ENCODE measurements around the gene GABPB2.

GABPB2 gene

DNA sequence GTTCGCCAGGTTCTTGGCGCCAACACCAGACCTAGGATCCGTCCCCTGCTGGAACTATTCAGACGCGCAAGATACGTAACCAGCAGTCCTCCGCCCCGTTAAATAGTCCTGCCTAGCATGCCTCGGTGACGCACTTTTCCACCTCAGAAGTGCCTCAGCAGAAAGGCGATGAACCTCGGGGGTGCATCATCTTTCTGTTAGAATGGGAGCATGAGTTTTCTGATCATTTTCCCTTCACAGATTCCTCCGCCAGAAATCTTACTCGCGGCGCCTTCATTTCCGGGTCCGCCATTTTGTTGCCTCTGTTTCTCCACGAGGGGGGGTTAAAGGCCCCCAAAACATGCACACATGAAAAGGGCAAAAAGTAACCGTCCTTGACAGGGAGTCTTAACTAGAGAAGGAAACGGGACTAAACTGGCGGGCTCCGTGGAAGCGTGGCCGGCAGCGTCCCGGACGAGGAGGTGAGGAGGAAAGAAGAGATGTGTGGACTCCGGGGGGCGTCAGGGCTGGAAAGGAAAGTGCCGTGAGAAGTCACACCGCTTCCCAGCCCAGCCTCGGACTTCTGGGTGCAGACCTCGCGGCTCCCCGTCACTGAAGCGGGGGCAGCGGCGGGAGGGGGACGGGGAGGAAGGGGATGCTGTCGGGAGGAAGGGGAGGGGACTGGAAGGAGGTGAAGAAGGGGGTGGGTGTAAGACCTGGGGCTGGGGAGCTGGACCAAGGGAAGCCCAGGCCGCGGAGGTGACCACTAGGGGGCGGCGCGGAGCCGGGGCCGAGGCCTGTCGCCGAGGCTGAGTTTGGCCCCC lies at the start of gene GABPB2:
Gene GABPB2, plus strand, starts transcription at position 288 of the 803 bp plus-strand sequence. CDS start 17,429 bp downstream, outside the sequence.
- DNase-seq, result peak; percentile 95

DNA sequence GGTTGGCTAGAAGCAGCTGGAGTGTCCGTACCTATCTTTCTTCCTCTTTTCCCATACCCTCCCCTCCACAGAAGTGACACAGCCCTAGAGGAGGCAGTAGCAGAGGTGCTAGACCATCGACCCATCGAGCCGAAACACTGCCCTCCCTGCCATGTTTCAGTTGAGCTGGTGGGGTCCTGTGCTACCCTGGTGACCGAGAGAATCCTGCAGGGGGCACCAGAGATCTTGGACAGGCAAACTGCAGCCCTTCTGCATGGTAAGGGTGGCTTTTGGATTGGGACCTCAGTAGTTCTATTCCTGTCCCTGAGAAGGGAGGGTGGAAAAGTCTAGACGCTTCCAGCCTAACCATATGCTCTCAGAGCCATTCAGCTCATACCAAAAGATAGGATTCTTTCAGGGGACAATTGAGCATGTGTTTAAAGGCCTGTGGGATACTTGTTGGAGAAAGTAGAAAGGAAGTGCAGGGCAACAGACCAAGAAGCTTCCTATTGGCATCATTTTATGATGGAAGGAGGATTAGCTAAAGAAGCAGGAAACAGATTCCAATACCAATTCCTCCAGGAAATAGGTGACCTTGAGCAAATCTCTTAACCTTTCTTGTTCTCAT lies 45.9 kb upstream of the GABPB2 start:
- peak; percentile 57 for DNase-seq

DNA sequence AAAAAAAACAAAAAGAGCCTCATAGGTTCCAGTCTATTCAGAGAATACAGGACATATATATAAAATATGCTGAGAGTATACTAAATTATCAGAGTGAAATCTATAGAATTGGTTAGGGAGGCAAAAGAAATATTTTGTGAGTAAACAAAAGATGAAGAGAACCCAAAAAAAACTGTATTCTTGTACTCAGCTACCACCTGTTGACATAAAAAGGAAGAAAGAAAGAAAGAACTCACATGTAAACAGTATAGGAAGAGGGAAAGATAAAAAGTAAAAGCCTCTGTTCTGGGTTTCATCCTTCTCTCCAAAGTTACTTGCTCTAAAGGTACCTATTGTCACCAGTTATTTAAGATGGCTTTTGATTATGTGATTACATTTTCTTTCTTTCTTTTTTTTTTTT lies 44.1 kb upstream of the GABPB2 start:
- DNase-seq, result no peak

DNA sequence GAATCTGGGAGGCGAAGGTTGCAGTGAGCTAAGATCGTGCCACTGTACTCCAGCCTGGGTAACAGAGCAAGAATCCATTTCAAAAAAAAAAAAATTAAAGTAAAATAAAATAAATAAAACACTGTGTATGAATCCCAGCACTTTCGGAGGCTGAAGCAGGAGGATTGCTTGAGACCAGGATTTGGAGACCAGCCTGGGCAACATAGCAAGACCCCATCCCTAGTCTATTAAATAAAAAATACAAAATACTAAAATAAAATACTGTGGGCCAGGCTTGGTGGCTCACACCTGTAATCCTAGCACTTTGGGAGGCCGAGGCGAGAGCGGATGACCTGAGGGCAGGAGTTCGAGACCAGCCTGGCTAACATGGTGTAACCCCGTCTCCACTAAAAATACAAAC lies 38.4 kb upstream of the GABPB2 start:
- DNase-seq, result no peak

DNA sequence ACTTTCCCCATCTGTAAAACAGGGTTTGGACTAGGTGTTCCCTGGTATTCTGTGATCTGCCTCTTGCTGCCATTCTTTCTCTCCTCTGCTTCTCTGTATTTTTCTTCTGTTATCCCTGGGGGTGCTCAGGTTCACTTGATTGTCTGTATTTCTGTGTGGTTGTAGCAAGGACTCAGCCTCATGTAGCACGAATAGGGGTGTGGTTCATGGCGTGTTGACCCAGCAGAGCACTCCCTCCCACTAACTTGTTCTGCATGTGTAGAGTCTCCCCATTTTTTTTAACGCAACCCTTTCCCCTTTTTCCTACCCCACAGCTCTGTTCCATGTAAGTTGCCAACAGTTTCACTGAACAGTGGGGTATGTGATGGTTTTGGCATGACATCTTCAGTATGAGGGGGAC lies 35.4 kb upstream of the GABPB2 start:
- DNase-seq, result no peak

DNA sequence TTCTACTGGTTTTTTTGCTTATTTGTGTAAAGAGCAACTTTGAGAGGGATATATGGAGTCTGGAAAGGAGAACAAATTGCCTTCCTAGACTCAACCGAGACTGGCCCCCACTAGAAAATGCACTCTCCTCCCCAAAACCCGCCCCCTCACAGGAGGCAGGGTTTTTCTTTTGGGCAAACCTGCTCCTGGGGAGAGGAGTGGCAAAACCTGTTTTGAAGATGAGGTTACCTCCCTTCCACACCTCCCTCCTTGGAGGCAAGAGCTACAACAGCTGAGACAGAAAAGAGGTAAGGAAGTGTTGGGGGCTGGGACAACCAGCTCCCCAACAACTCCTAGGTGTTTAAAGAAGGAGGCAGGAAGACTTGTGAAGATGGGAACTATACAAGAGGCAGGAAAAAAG lies 34.2 kb upstream of the GABPB2 start, which contains the start of gene BNIPL:
Gene BNIPL, plus strand, starts transcription at position 231 of the 400 bp plus-strand sequence. Its CDS starts 140 bp downstream, at position 371.
- DNase-seq, result no peak

DNA sequence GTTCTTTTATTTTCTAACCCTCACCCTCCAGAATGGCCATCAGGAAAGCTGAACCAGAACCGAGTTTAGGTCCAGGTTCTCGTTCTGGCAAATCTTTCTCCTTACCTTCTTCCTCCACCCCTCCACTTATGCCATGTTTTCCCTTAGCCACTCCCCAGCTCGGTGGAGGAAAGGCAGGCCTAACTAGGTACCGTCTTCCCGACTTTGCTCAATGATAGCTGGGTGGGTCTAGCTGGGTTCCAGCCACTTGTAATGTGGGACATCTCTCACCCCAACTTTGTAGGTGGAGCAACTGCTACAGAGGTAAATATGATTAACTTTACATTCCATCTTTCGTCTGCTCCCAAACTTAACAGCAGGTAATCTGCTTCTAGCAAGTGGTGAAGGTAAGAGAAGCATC lies 33.5 kb upstream of the GABPB2 start:
- no peak for DNase-seq

DNA sequence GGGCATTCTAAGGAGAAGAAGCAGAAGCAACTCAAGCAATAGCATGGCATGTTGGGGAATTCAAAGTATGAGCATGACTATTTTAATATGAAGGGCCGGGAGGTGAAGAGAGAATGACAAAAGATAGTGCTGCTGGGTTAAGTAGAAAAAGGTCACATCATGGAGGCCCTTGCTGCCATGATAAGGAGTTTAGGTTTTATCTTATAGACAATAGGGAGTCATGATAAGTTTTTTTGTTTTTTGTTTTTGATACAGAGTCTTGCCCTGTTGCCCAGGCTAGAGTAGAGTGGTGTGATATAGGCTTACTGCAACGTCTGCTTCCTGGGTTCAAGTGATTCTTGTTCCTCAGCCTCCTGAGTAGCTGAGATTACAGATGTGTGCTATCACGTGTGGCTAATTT lies 31.0 kb upstream of the GABPB2 start:
- no peak for DNase-seq

DNA sequence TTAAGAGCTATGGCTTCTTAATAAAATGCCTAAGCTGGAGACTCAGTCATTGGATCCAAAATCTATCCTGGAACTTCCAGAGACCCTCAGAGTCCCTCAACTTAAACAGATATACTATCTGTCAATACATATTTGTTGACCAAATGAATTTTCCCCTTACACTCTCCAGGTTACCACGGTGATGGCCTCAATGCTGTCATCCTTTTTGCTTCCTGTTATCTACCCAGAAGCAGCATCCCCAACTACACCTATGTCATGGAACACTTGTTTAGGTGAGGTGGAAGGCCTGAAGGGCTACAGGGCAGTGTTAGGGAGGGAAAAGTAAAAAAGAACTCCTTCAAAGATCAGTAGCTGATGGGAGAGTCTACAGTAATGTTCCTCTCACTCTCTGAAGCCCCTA lies 27.4 kb upstream of the GABPB2 start:
- no peak for DNase-seq

DNA sequence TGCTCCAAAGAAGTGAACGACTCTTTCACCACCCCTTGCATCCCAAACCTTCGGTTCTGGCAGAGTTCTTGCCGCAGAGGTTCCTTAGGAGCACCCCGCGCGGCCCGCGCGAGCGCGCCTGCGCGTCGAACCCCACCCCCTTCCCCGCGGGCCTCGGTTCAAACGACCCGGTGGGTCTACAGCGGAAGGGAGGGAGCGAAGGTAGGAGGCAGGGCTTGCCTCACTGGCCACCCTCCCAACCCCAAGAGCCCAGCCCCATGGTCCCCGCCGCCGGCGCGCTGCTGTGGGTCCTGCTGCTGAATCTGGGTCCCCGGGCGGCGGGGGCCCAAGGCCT lies 23.0 kb upstream of the GABPB2 start, which contains the start of gene C1orf56:
Gene C1orf56, plus strand, starts transcription at position 161 of the 334 bp plus-strand sequence. Its CDS starts 97 bp downstream, at position 258.
- peak; percentile 87 for DNase-seq

DNA sequence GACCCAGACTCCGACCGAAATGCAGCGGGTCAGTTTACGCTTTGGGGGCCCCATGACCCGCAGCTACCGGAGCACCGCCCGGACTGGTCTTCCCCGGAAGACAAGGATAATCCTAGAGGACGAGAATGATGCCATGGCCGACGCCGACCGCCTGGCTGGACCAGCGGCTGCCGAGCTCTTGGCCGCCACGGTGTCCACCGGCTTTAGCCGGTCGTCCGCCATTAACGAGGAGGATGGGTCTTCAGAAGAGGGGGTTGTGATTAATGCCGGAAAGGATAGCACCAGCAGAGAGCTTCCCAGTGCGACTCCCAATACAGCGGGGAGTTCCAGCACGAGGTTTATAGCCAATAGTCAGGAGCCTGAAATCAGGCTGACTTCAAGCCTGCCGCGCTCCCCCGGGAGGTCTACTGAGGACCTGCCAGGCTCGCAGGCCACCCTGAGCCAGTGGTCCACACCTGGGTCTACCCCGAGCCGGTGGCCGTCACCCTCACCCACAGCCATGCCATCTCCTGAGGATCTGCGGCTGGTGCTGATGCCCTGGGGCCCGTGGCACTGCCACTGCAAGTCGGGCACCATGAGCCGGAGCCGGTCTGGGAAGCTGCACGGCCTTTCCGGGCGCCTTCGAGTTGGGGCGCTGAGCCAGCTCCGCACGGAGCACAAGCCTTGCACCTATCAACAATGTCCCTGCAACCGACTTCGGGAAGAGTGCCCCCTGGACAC lies 22.5 kb upstream of the GABPB2 start:
- DNase-seq, result peak; percentile 77

DNA sequence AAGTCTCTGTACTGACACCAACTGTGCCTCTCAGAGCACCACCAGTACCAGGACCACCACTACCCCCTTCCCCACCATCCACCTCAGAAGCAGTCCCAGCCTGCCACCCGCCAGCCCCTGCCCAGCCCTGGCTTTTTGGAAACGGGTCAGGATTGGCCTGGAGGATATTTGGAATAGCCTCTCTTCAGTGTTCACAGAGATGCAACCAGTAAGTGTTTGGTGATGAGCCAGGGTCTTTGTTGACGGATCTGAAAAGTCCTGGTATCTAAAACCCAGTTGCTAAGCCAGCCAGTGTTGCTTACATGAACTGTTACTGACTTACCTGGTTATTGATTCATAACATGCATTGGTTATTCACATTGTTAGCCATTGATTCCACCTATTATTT lies 21.9 kb upstream of the GABPB2 start:
- no peak for DNase-seq

DNA sequence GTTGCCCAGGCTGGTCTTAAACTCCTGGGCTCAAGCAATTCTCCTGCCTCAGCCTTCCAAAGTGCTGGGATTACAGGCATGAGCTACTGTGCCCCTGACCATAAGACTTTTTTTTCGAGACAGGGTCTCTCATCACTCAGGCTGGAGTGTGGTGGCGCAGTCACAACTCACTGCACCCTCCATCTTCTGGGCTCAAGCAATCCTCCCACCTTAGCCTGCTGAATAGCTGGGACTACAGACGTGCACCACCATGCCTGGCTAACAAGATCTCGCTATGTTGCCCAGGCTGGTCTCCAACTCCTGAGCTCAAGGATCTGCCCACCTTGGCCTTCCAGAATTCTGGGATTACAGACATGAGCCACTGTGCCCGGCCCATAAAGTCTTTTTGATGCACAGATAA lies 21.1 kb upstream of the GABPB2 start:
- DNase-seq, result no peak

DNA sequence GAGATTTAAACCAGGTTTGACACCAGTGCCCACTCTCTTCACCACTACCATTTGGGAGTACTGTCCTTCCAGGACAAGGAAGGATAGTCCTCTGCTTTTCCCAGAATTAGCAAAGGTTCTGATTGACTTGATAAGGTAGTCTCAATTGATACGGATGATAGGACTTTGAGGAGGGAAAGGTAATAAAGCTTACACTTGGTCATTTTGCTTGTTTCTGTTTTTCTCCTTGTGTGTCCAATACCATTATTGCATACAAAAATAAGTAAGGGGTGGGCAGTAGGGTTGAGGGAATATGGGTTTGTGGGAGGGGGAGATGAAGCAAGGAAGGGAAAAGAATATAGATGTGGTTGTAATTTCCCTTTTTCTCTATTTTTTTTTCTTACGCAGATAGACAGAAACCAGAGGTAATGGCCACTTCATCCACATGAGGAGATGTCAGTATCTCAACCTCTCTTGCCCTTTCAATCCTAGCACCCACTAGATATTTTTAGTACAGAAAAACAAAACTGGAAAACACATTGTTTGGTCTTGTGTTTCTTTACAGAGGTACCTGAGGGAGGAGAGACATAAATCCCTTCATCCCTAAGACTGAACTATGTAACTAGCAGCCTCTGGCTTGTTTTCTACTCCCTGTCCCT lies 20.4 kb upstream of the GABPB2 start:
- no peak for DNase-seq

DNA sequence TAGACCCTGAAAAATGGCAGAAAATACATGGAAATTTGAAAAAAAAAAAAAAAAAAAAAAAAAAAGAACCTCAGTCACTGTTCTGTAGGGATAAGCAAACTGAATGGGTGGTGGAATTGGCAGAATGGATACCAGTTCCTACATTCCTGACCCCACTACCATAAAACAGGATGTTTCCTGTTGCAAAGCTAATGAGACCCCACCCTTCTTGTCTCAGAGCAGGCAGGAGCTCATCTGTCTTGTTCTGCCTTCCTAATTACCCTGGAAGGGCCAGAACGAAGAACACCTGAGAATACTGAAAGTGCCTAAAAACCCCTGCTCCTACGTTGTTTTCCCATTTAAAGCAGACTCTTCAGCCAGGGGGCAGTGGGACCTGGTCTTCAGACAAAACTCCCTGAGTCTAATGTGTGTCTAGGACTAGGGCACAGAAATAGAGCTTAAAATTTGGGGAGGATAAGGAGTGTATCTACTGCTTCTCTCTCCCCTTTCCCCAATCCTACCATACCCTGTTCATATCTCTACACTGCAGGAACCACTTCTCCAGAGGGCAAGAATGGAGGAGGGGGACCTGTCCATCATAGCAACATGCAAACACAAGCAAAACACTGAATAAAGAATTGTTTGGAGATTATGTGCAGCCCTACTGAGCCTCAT lies 19.1 kb upstream of the GABPB2 start:
- DNase-seq, result no peak

DNA sequence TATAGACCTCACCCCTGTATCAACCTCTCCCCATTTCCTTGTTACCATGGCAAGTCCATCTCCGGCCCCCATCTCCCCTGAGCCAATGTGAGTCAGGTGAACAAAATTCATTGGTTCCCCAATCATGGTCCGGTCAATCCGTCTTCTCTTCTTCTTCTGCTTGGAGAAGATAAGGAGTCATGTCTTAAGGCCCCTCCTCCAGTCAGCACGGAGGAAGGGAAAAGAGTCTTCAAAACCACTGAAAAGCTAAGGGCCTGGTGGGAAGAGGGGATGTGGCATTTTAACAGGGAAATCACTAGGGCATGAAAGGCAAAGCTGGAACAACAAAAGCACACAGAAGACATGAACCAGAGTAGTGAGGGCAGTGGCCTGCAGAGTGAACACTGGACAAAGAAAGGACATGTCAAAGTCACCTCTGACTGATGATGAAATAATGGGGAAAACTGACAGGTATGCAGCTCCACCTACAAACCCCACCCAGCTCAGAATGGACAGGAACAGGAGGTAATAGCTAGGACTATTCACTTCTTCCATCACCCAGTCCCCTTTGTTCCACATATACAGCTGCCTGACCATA lies 15.5 kb upstream of the GABPB2 start:
- no peak for DNase-seq

DNA sequence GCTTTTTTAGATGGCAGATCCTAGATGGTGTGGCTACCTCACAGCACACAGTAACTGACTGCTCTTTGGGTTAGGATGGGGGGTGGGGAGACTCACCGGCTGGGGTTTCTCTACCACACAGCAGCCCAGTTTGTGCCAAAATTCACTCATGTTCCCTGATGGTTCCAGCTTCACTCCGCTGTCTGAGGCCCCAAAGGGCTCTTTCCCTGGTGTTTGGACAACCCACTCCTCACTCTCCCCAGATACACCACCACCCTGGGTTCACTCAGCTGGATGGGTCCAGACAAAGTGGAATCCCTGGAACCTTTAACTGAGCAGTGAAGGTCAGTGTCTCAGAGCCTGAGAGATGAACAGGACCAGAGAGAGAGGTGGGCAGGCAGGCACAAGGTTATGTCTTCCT lies 15.0 kb upstream of the GABPB2 start:
- no peak for DNase-seq

DNA sequence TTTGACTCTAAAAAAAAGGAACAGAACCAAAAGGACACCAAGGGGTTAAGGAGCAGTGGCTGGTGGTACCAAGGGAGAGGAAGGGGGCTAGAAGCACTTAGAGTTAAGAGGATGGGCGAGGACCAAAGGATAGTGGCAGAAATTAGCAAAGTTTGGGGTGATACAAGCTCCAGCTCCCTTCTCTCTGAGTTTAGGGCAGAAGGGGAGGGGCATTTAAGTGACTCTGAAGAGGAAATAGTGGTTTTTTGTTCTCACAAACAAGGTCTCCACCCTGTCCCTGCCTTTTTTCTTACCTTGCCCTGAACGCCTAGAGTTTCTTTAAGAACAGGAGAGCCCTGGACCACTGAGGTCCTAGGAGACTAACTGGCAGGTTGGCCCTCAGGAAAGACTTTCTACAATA lies 14.4 kb upstream of the GABPB2 start:
- no peak for DNase-seq

DNA sequence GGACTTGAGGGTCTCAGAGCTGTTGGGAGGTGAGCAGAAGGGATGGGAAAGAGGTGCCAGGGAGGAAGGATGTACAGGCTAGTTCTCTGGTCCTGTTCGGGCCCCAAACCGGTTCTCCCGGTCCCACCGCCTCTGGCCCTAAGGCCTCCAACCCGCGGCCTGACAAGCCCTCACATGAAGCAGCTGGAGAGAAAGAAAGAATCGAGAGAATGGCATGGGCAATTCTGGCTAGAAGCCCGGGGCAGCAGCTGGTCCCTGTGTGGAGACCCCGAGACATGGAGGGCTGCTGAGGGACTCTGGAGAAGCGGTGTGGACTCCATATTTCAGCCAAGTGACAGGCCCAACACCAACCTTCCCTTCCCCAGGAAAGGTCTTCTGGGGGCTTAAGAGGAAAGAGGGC lies 11.9 kb upstream of the GABPB2 start:
- peak; percentile 71 for DNase-seq

DNA sequence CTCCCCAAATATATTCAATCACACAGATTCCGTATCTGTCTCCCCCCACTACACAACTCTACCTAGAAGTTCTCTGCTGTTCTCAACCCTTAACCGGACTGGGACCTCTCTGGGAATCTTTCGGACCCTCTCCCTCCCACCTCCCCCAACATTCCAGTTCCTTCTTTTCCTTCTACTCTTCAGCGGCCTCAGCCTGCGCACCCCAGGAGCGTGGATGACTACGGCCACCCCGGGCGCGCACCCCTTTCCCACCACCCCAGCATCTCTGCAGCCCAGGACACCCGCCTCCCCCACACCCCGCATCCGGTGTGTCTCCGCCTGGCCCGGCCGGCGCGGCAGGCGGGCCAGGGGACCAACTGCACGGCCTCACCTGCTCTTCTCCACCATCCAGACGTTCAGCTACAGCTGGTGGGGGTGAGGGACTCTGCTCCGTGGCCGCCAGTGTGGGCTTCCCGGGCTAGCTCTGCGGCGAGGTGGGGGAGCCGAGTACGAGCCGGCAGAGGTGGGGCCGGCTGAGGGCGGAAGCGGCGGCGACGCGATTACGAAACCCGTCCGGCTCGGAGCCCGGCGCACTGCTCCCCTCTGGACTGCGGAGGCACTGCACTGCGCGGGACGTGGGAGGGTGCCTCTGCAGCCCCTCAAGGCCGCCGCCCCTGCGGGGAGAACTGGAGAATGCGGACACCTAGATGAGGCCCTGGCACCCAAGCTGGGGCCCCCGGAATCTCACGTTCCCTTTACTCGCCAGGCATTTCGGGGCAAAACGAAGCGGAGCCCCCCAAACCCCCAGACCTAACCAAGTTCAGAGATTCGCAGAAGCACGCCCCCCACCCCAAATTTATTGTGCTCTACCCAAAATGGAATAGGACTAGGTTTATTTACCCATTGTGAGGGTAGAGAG lies 11.2 kb upstream of the GABPB2 start, which contains the start of gene CDC42SE1:
Gene CDC42SE1, minus strand, starts transcription at position 514 of the 898 bp plus-strand sequence. CDS start 3,892 bp downstream, outside the sequence.
- peak; percentile 86 for DNase-seq

DNA sequence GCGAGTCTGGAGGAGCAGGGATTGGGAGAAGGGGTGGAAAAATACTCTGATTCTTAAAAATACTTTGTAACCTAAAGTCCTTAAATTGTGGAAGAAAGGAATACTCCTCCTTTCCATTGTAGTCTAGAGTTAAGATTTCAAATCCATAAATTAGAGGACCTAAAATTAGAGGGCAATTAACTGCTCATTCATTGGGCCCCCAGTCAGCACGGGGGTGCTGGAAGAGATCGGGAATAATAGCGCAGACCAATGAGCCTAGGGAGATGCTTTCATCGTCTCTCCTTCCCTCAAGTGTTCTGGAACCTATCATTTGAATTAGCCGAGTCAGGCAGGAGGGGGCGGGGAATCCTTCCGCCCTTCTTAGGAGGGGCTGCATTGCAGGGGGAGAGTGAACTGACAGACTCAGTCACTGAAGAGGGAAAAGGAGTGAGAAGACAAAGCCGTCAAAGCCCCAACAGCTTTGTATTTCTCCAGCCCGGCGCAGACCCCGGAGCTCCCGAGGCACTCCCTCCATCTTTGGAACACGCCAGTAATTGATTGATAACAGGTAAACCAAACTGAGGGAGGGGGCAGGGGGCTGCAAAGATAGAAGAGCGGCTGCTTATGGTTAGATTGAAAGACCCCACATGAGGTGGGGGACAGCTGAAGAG lies 10.4 kb upstream of the GABPB2 start, which contains the start of gene MLLT11:
Gene MLLT11, plus strand, starts transcription at position 391 of the 650 bp plus-strand sequence. CDS start 6,828 bp downstream, outside the sequence.
- peak; percentile 83 for DNase-seq

Measured in NCI-H1092 treated with DMSO at 0.1 percent for 48 hours (cell line).